Ovary (tissue), 3 donors: Measurements from ENCODE around the gene ANXA4.

Experiments used
- CTCF ChIP-seq, 3 donors: fragments of 450-650 bp in 2 of 3; fragments of 200-600 bp in 1 of 3; IDR thresholded peaks; one replicate each; pipeline versions ENCODE4 v1.5.1 to v1.8.0; 2016 to 2022; ENCODE audit warnings: antibody characterized with exemption in 3 of 3, mild to moderate bottlenecking in 1 of 3
- EP300 ChIP-seq: sonication (generic); formaldehyde crosslinking; IDR thresholded peaks from one replicate; pipeline ENCODE4 v1.6.1; 2017; ENCODE audit warnings: antibody characterized with exemption
- donor health status: DM: no; HTN: no; CAD: no.

- TF ChIP-seq EP300 = no peak
- TF ChIP-seq CTCF (IDR thresholded peaks at IDR 0.05) = no peak
Observed at GRCh38 chr2:69784228-69784627, 42.3 kb downstream of the ANXA4 start.
